ENCODE data around the gene FTSJ1. TPM values are rescaled to one million over a fixed set of nuclear protein-coding genes. Genes with fewer than 3 reads are reported as not detected.

The FTSJ1 gene
- total and polyA plus RNA-seq, 2 donors (not counting 1 experiment from before 2014, with no cell fraction given): 36.6 to 55.8 TPM

- intact Hi-C loops (cut with micrococcal nuclease): no loop called here
- no peak overlapping the region for H3K9ac ChIP-seq (ENCODE audit: low read length)
- WGBS (ENCODE audit: insufficient coverage): no CpG with 5 or more reads among the region's 8 CpGs
- peaks cover 11% of the 10 kb centered on the region for H3K79me2 ChIP-seq (ENCODE audit: control insufficient read depth, insufficient read depth, low read length)
- TF ChIP-seq CTCF (IDR thresholded peaks at IDR 0.05): no peak
- TF ChIP-seq EZH2 (IDR thresholded peaks at IDR 0.05; ENCODE audit: borderline replicate concordance, insufficient read depth, low read depth, low read length, poor library complexity, severe bottlenecking): no peak
- POLR2A ChIA-PET: interaction anchor here (1.1 kb wide), 1 partner anchor 480 kb away, joined by 3 read pairs; no protein-coding TSS in a partner anchor
- ATAC-seq (ENCODE audit: low read depth): no peak
- H3K4me1 Mint-ChIP-seq: peaks cover 27% of the 10 kb centered on the region
- H3K36me3 ChIP-seq (replicated peaks in 1 of 2; ENCODE audit: control extremely low read depth in 1 of 2, control insufficient read depth in 1 of 2, extremely low read depth in 1 of 2, insufficient read depth in 2 of 2, low read length in 1 of 2): no peaks in the 10 kb centered on the region
- no peaks in the 10 kb centered on the region for H4K20me1 ChIP-seq (ENCODE audit: control insufficient read depth, insufficient read depth, low read length, poor library complexity, severe bottlenecking)
- H3K9me3 ChIP-seq (ENCODE audit: control extremely low read depth in 1 of 3, control insufficient read depth in 2 of 3, insufficient read depth in 1 of 3, low read length in 2 of 3): no peaks in the 10 kb centered on the region
- H3K4me1 ChIP-seq (ENCODE audit: control insufficient read depth in 2 of 2, insufficient read depth in 2 of 2, low read length in 2 of 2): peaks cover 3 to 18% of the 10 kb centered on the region in 2 donors
- DNase-seq: no peak
- H3K27ac Mint-ChIP-seq: no peak overlapping the region
- no peaks in the 10 kb centered on the region for H3K27me3 Mint-ChIP-seq
- H2AFZ ChIP-seq (ENCODE audit: insufficient read depth, low read depth, low read length, poor library complexity, severe bottlenecking): no peak overlapping the region
- H3K4me3 ChIP-seq (ENCODE audit: control extremely low read depth in 1 of 5, extremely low read depth in 1 of 5, insufficient read depth in 1 of 5, low read depth in 2 of 5, low read length in 4 of 5): no peak overlapping the region
- H3K27ac ChIP-seq (ENCODE audit: low read length in 2 of 2): no peak overlapping the region
- H3K27me3 ChIP-seq (replicated peaks in 1 of 4; ENCODE audit: control extremely low read depth in 1 of 4, control insufficient read depth in 3 of 4, insufficient read depth in 4 of 4, low read length in 3 of 4): no peaks in the 10 kb centered on the region
- peak overlapping the region; percentile 32 for H3K4me3 Mint-ChIP-seq
- CTCF ChIA-PET: no interaction called here
- H3K9me3 Mint-ChIP-seq (ENCODE audit: insufficient read depth): no peaks in the 10 kb centered on the region
- no peak overlapping the region for H3K4me2 ChIP-seq (replicated peaks; ENCODE audit: low read depth, low read length, poor library complexity, severe bottlenecking)
These were observed 4.5 kb upstream of the FTSJ1 start for GRCh38 chrX:48471504-48471903.

- no peak overlapping the region for H3K4me2 ChIP-seq (replicated peaks; ENCODE audit: low read depth, low read length, poor library complexity, severe bottlenecking)
- H3K9me3 ChIP-seq (ENCODE audit: control extremely low read depth in 1 of 3, control insufficient read depth in 2 of 3, insufficient read depth in 1 of 3, low read length in 2 of 3): no peaks in the 10 kb centered on the region
- no peak for DNase-seq
- CTCF ChIA-PET: interaction anchor here (0.7 kb wide), 1 partner anchor 640 kb away, joined by 3 read pairs; no protein-coding TSS in a partner anchor
- H3K27me3 ChIP-seq (replicated peaks in 1 of 4; ENCODE audit: control extremely low read depth in 1 of 4, control insufficient read depth in 3 of 4, insufficient read depth in 4 of 4, low read length in 3 of 4): no peaks in the 10 kb centered on the region
- Mint-ChIP-seq H3K27me3 (no peaks in the 10 kb centered on the region), H3K27ac (no peak overlapping the region), H3K9me3 (ENCODE audit: insufficient read depth) (no peaks in the 10 kb centered on the region), H3K4me1 (peaks cover 34% of the 10 kb centered on the region), H3K4me3 (no peak overlapping the region)
- no peak overlapping the region for H3K4me3 ChIP-seq (ENCODE audit: control extremely low read depth in 1 of 5, extremely low read depth in 1 of 5, insufficient read depth in 1 of 5, low read depth in 2 of 5, low read length in 4 of 5)
- 97% methylated on average over 5 of the region's 9 CpGs for WGBS (ENCODE audit: insufficient coverage)
- TF ChIP-seq CTCF (IDR thresholded peaks at IDR 0.05): no peak
- no peak for TF ChIP-seq EZH2 (IDR thresholded peaks at IDR 0.05; ENCODE audit: borderline replicate concordance, insufficient read depth, low read depth, low read length, poor library complexity, severe bottlenecking)
- intact Hi-C loops (cut with micrococcal nuclease): no loop called here
- no peaks in the 10 kb centered on the region for H4K20me1 ChIP-seq (ENCODE audit: control insufficient read depth, insufficient read depth, low read length, poor library complexity, severe bottlenecking)
- peaks cover 7 to 26% of the 10 kb centered on the region in 2 donors for H3K4me1 ChIP-seq (ENCODE audit: control insufficient read depth in 2 of 2, insufficient read depth in 2 of 2, low read length in 2 of 2)
- ATAC-seq (ENCODE audit: low read depth): no peak
- peaks cover 13% of the 10 kb centered on the region for H3K79me2 ChIP-seq (ENCODE audit: control insufficient read depth, insufficient read depth, low read length)
- H3K36me3 ChIP-seq (replicated peaks in 1 of 2; ENCODE audit: control extremely low read depth in 1 of 2, control insufficient read depth in 1 of 2, extremely low read depth in 1 of 2, insufficient read depth in 2 of 2, low read length in 1 of 2): no peaks in the 10 kb centered on the region
- no peak overlapping the region for H2AFZ ChIP-seq (ENCODE audit: insufficient read depth, low read depth, low read length, poor library complexity, severe bottlenecking)
- POLR2A ChIA-PET: interaction anchor here (1.1 kb wide), 1 partner anchor 479 kb away, joined by 3 read pairs; no protein-coding TSS in a partner anchor
- no peak overlapping the region for H3K27ac ChIP-seq (ENCODE audit: low read length in 2 of 2)
- no peak overlapping the region for H3K9ac ChIP-seq (ENCODE audit: low read length)
These were observed 3.8 kb upstream of the FTSJ1 start for GRCh38 chrX:48472225-48472624.

Measured in B cell (primary cell).